ENCODE data around the gene PARN.
"Not testable (repeated sequence)": the region's sequence is repeated elsewhere in the genome, so short reads cannot be mapped to it uniquely, and the experiment has no call there.

PARN gene

GRCh38 chr16:14630620-14631330, 715 bp upstream of the PARN start:
- not testable (repeated sequence) for DNase-seq

GRCh38 chr16:14629612-14629918, 495 bp downstream of the PARN start:
- DNase-seq, result no peak

GRCh38 chr16:14628806-14629611, 1.1 kb downstream of the PARN start:
- no peak for DNase-seq

GRCh38 chr16:14627078-14627477, 3.0 kb downstream of the PARN start:
- no peak for DNase-seq

GRCh38 chr16:14618566-14618965, 11.5 kb downstream of the PARN start:
- no peak for DNase-seq

GRCh38 chr16:14616280-14616679, 13.8 kb downstream of the PARN start:
- DNase-seq, result no peak

- DNase-seq, result no peak
These were observed 16.1 kb downstream of the PARN start for GRCh38 chr16:14613991-14614390.

- DNase-seq, result no peak
These were observed 18.4 kb downstream of the PARN start for GRCh38 chr16:14611660-14612059.

GRCh38 chr16:14609716-14610115, 20.3 kb downstream of the PARN start:
- DNase-seq, result no peak

GRCh38 chr16:14608604-14609003, 21.5 kb downstream of the PARN start:
- DNase-seq, result no peak

- no peak for DNase-seq
These were observed 21.9 kb downstream of the PARN start for GRCh38 chr16:14608111-14608566.

- no peak for DNase-seq
These were observed 24.0 kb downstream of the PARN start for GRCh38 chr16:14606102-14606501.

- DNase-seq, result no peak
These were observed 27.6 kb downstream of the PARN start for GRCh38 chr16:14602443-14602963.

- peak; percentile 15 for DNase-seq
These were observed 29.9 kb downstream of the PARN start for GRCh38 chr16:14600164-14600563.

GRCh38 chr16:14586637-14587305, 43.3 kb downstream of the PARN start:
- no peak for DNase-seq

- DNase-seq, result no peak
These were observed 44.8 kb downstream of the PARN start for GRCh38 chr16:14585287-14585686.

GRCh38 chr16:14580926-14581325, 49.1 kb downstream of the PARN start:
- not testable (repeated sequence) for DNase-seq

GRCh38 chr16:14579266-14579665, 50.8 kb downstream of the PARN start:
- DNase-seq, result no peak

GRCh38 chr16:14576532-14576931, 53.5 kb downstream of the PARN start:
- DNase-seq, result no peak

- no peak for DNase-seq
These were observed 54.0 kb downstream of the PARN start for GRCh38 chr16:14576069-14576468.

GRCh38 chr16:14574698-14575415, 55.2 kb downstream of the PARN start:
- DNase-seq, result not testable (repeated sequence)

- DNase-seq, result no peak
These were observed 57.5 kb downstream of the PARN start for GRCh38 chr16:14572535-14572934.

- no peak for DNase-seq
These were observed 60.8 kb downstream of the PARN start for GRCh38 chr16:14569213-14569612.
